Mucosa of descending colon (tissue), 3 donors: Measurements from ENCODE around the gene NRP2. TPM values are rescaled to one million over a fixed set of nuclear protein-coding genes. Genes with fewer than 3 reads are reported as not detected.

Experiments
- ATAC-seq: fragments of 200-7000 bp; cut with Tn5 transposase; one replicate; pipeline ENCODE4 v1.9.1; 2020; ENCODE audit warnings: mild to moderate bottlenecking, moderate library complexity
- DNase-seq, 3 donors: peaks; one replicate each; pipeline ENCODE4 v3.0.0-alpha.2; 2020
- H3K36me3 ChIP-seq: fragments of 200-600 bp; one replicate; pipeline ENCODE4 v1.8.0; 2021; ENCODE audit warnings: low read depth, mild to moderate bottlenecking
- H3K4me1 ChIP-seq: fragments of 200-600 bp; one replicate; pipeline ENCODE4 v1.8.0; 2021; ENCODE audit warnings: low read depth, mild to moderate bottlenecking
- H3K4me3 ChIP-seq: fragments of 200-600 bp; one replicate; pipeline ENCODE4 v1.8.0; 2021; ENCODE audit warnings: mild to moderate bottlenecking
- H3K9me3 ChIP-seq: fragments of 200-600 bp; one replicate; pipeline ENCODE4 v1.8.0; 2021; ENCODE audit warnings: mild to moderate bottlenecking
- CTCF ChIP-seq: fragments of 200-600 bp; IDR thresholded peaks from one replicate; pipeline ENCODE4 v1.8.0; 2022; ENCODE audit warnings: antibody characterized with exemption, mild to moderate bottlenecking
- intact Hi-C, 2 donors: fragments of 100-400 bp; cut with DNase I in 1 of 2; cut with micrococcal nuclease in 1 of 2; formaldehyde crosslinking; loops; one replicate each; pipeline versions ENCODE4 v1.11.0 to v1.11.1; 2022; cut with DNase I, micrococcal nuclease
- total RNA-seq, 3 donors: library from RNA; stranded (reverse); fragmentation: NEBNext Ultra II Directional in 2 of 3; extraction: Animal tissue kit (Norgen Biotek cat#: 25700) in 2 of 3; gene quantifications; one replicate each; pipeline versions ENCODE4 v1.2.1 to v1.2.4, GENCODE V29; 2021 to 2023
- donor health status: DM: no; HTN: no; CAD: no; lungs with moderate emphysema.
- donor health status: DM: no; HTN: no; CAD: no.
- donor health status: DM: no; HTN: yes; CAD: no.

The NRP2 gene
- total RNA-seq, 3 donors from 2014 or later: 12.3 to 300 (median 19.2) TPM

GRCh38 chr2:205776720-205777119, 94.4 kb downstream of the NRP2 start:
- no peaks in the 10 kb centered on the region for H3K9me3 ChIP-seq
- H3K4me3 ChIP-seq: no peak overlapping the region
- H3K36me3 ChIP-seq: no peaks in the 10 kb centered on the region
- ATAC-seq: no peak
- no peak for DNase-seq
- peaks cover 2% of the 10 kb centered on the region for H3K4me1 ChIP-seq
- intact Hi-C loops: loop anchor here in 1 of 2 donors (10.0 kb wide), 1 partner anchor 108 kb away; no protein-coding TSS in a partner anchor
- no peak for TF ChIP-seq CTCF

DNA sequence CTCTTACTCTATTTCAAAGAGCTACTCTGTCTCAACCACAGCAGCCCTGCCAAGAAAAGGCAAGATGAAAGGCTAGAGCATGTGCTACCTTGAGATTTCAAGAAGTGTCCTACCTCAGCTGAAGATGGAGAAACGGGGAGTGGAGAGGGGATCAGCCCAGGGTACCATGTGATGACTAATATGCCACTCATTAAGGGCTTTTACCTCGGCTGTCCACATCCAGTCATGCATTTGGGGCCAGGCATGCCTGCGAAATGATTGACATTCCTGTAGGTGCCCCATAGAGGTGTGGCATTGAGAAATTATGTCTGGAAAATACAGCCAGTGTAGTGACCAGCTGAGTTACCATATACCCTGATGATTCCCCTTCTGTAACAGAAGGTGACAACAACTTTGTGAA, 96.1 kb downstream of the NRP2 start:
- Histone ChIP-seq H3K36me3 (no peaks in the 10 kb centered on the region), H3K9me3 (no peaks in the 10 kb centered on the region), H3K4me1 (no peaks in the 10 kb centered on the region), H3K4me3 (no peak overlapping the region)
- no peak for ATAC-seq
- no peak for DNase-seq
- intact Hi-C loops: loop anchor here in 1 of 2 donors (10.0 kb wide), 1 partner anchor 106 kb away; no protein-coding TSS in a partner anchor
- no peak for TF ChIP-seq CTCF

GRCh38 chr2:205780645-205781044, 98.3 kb downstream of the NRP2 start:
- intact Hi-C loops: no loop called here
- H3K4me1 ChIP-seq: no peaks in the 10 kb centered on the region
- no peak overlapping the region for H3K4me3 ChIP-seq
- H3K9me3 ChIP-seq: no peaks in the 10 kb centered on the region
- ATAC-seq (no peak), DNase-seq (no peak)
- H3K36me3 ChIP-seq: no peaks in the 10 kb centered on the region
- TF ChIP-seq CTCF: no peak

- DNase-seq (no peak), ATAC-seq (no peak)
- Histone ChIP-seq H3K4me3 (no peak overlapping the region), H3K36me3 (no peaks in the 10 kb centered on the region), H3K9me3 (no peaks in the 10 kb centered on the region), H3K4me1 (no peaks in the 10 kb centered on the region)
- intact Hi-C loops: no loop called here
- TF ChIP-seq CTCF: no peak
These were observed 99.1 kb downstream of the NRP2 start for GRCh38 chr2:205781244-205781931.

DNA sequence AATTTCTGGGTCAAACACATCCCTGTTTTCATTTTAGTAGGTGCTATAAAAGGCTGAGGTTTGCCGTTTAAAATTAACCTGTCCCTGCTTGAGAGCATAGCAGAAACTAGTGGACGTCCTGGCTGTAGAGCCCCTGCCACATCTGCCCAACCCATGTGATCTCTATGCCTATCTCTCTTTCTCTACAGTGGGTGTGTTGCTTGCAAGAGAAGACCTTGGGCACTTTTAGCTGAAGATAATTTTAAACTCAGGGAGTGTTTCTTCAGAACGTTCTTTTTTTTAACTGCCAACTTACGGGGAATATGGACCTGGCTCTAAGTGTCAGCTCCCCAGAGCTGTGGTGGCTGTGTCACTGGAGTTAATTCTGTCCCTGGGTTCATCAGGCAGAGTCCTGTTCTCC, 100.6 kb downstream of the NRP2 start:
- intact Hi-C loops: no loop called here
- Histone ChIP-seq H3K9me3 (no peaks in the 10 kb centered on the region), H3K4me3 (no peak overlapping the region), H3K36me3 (no peaks in the 10 kb centered on the region), H3K4me1 (no peaks in the 10 kb centered on the region)
- ATAC-seq (no peak), DNase-seq (no peak)
- no peak for TF ChIP-seq CTCF
